GM18868 (cell line): Measurements from ENCODE around the gene CD19.
"Not testable (repeated sequence)": the region's sequence is repeated elsewhere in the genome, so short reads cannot be mapped to it uniquely, and the experiment has no call there.

Source experiments
- ATAC-seq: cut with Tn5 transposase; IDR thresholded peaks from one replicate; pipeline ENCODE4 v1.9.1; 2021; ENCODE audit warnings: mild to moderate bottlenecking, moderate library complexity; ENCODE audit not compliant: unreplicated experiment

Gene CD19

DNA sequence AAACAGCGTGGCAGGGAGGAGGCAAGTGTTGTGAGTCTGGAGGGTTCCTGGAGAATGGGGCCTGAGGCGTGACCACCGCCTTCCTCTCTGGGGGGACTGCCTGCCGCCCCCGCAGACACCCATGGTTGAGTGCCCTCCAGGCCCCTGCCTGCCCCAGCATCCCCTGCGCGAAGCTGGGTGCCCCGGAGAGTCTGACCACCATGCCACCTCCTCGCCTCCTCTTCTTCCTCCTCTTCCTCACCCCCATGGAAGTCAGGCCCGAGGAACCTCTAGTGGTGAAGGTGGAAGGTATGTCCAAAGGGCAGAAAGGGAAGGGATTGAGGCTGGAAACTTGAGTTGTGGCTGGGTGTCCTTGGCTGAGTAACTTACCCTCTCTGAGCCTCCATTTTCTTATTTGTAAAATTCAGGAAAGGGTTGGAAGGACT, at the start of gene CD19:
Gene CD19, plus strand, starts transcription at position 171 of the 425 bp plus-strand sequence. Its CDS starts 30 bp downstream, at position 201.
- ATAC-seq: peak; percentile 45

DNA sequence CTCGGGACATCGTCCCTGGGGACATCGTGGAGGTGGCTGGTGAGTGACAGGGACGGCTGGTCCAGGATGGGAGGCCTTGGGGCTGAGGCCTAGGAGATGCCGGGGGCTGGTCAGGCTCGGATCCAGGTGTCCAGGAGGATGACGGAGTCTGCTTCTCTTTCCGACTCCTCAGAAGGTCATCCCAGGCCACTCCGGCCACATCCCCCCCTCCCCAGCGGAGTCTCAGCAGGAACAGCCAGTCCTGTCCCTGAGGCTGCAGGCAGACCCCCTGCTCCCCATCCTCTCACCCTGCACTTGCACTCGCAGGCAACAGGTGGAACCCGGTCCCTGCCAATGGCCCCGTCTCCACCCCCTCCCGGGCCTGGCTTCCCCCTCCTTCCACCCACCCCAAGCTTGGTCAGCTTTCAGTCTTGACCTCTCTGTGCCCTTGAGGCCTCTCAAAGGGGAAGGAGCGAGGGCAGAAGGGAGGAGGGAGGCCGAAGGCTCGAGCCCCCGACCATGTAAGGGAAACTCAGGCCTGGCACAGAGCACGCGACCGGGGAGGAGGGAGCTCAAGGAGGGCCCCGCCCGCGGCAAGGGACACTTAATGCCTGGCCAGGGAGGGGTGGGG, 49.1 kb upstream of the CD19 start:
- ATAC-seq: no peak

- ATAC-seq: no peak
Observed at GRCh38 chr16:28883221-28883996, 48.4 kb upstream of the CD19 start.

DNA sequence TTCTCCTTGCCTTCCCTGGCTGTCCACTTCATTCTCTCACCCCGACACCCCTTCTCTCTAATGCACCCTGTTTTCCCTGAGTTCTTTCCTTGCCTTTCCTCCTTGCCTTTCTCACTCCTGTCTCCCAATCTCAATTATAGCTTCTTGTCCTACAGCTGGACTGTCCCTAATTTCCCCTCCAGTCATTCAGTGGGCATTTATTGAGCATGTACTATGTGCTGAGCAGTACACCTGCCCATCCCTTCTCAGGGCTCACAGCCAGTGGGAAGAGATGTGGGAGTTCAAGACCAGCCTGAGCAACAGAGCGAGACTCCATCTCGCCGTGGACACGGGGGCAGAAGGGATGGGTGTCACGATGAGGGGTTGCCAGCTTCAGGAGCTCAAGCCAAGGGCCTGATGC, 47.7 kb upstream of the CD19 start:
- no peak for ATAC-seq

DNA sequence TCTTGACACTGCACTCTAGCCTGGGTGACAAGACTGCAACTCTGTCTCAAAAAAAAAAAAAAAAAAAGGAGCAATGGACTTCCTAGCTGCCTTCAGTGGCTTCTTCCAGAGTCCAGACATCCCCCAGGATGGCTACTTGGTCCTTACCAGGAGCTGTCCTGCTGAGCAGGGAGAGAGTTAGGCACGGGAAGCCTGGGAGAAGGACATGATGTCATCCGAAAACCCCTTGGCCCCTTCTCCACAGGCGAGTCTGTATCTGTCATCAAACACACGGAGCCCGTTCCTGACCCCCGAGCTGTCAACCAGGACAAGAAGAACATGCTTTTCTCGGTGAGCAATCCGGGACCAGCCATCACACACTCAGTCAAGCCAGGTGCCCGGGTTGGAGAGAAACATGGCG, 44.8 kb upstream of the CD19 start:
- ATAC-seq: no peak

DNA sequence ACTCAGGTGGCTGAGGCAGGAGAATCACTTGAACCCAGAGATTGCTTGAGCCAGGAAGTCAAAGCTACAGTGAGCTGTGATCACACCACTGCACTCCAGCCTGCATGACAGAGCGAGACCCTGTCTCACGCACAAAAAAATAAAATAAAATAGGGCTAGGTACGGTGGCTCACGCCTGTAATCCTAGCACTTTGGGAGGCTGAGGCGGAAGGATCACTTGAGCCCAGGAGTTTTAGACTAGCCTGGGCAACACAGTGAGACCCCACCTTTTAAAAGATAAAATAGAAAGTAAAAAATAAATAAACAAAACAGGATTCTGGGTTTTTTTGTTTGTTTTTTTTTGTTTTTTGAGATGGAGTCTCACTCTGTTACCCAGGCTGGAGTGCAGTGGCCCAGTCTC, 41.4 kb upstream of the CD19 start:
- not testable (repeated sequence) for ATAC-seq

DNA sequence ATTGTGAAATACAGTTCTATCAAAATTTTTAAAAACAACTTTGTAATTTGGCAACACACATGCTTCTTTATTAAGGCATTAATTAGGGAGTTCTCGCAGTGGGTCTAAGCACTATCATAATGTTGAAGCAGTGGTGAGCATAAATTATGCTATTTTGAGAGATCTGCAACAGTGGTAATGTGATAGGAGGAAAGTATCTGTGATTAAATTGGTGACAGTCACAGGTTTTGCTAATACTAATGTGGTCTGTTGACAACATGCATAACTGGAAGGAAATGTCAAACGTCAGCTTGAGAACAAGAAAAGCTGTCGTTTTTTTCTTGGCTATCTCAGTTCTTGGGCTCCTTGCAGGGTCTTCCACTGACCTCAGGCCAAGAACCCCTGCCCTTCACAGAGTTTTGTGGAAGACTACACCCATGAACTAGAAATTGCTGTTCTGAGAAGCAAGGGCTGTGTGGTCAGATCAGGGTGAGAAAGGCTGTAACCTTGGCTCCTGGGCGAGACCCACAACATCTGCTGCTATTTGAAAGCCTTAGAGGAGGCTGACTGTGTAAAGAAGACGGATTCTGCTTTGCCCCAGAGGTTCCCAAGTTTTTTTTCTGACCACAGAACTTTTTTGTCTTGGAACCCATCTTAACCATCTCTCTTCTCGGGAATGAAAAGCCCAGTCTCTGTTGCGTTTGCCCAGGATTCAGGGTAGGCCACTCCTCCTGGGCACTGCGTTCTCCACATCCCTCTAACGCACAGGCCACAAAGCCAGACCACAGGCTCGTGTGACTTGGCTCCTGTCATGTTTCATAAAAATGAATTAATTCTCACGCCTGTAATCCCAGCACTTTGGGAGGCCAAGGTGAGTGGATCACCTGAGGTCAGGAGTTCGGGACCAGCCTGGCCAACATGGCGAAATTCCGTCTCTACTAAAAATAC, 39.5 kb upstream of the CD19 start:
- ATAC-seq: no peak

GRCh38 chr16:28893291-28893690, 38.5 kb upstream of the CD19 start:
- no peak for ATAC-seq

- no peak for ATAC-seq
Observed at GRCh38 chr16:28895609-28896008, 36.2 kb upstream of the CD19 start.

GRCh38 chr16:28897826-28898225, 33.9 kb upstream of the CD19 start:
- no peak for ATAC-seq

- ATAC-seq: no peak
Observed at GRCh38 chr16:28898266-28898665, 33.5 kb upstream of the CD19 start.

DNA sequence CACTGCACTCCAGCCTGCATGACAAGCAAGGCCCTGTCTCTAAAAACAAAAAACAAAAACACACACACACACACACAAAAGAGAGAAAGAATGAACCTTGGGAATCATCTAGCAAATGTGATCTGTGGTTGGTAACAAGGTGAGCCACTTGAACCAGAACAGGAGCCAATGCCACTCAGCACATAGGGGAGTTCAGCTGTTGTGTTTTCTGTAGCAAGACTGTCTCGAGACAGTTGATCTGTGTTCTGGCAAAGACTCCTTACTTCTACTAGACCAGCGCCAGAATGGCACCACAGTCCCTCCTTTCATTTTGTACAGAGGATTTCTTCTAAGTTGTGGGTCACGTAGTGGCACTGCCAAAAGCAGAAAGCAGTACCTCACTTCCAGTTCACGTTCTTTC, 32.8 kb upstream of the CD19 start:
- ATAC-seq: no peak

GRCh38 chr16:28899882-28900590, 31.7 kb upstream of the CD19 start:
- no peak for ATAC-seq

GRCh38 chr16:28900601-28901000, 31.2 kb upstream of the CD19 start:
- no peak for ATAC-seq

DNA sequence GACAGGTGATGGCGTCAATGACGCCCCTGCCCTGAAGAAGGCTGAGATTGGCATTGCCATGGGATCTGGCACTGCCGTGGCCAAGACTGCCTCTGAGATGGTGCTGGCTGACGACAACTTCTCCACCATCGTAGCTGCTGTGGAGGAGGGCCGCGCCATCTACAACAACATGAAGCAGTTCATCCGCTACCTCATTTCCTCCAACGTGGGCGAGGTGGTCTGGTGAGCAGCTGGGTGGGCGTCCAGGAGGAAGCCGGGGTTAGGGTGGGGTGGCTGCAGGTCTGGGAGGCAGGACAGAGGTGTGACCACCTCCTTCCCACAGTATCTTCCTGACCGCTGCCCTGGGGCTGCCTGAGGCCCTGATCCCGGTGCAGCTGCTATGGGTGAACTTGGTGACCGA, 29.9 kb upstream of the CD19 start:
- no peak for ATAC-seq

DNA sequence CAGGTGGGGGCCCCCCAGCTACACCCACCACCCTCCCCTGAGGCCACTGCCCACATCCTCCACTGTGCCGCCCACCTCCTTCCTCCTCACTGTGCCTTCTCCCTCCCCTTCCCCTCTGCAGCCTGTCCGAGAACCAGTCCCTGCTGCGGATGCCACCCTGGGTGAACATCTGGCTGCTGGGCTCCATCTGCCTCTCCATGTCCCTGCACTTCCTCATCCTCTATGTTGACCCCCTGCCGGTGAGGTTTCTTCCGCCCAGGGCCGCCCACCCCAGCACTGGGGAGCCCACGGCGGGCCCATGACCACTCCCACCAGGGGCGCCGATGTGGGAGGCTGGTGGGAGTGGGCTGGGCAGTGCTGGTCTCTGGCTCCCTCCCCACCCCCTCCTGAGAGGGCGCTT, 28.9 kb upstream of the CD19 start:
- ATAC-seq: no peak

- ATAC-seq: no peak
Observed at GRCh38 chr16:28903344-28904042, 28.3 kb upstream of the CD19 start.

GRCh38 chr16:28904363-28904762, 27.4 kb upstream of the CD19 start:
- no peak for ATAC-seq

DNA sequence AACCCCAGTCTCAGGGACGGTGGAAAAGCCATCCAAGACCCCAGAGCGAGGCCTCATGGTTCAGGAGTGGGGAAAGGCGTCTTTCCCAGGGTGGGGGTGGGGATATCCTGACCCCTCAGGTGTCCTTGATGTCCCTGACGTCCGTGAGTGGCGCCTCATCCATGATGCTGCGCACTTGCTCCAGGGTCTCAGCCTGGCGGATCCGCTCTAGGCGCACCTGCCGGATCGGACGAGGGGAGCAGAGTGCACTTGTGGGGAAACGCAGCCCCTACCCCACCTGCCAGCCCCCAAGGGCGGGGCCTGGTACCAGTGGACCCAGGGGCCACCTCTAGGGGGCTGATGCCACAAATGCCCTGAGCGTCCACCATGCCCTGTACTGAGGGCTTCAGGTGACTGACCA, 26.9 kb upstream of the CD19 start:
- ATAC-seq: no peak

DNA sequence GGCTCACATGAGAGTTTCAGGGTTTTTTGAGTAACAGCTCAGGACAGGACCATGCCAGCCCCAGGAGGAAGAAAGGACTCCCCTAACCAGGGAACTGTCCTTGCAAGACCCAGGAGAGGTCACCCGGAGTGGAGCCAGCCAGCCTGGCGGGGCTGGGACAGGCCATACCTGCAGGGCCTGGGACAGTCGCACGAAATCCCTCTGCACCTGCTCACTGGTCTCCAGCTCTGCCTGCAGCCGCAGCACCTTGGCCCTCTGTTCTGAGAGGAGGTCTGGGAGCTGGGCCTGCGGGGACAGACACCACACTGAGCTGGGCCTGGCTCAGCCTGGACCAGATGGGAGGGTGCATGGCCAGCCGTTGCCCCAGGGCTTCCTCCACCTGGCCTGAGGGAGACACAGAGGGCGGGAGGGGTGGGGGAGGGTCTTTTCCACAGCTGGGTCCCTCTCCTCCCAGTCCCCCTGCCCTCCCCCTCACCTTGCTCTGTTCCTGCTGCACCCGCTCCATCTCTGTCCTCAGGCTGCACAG, 26.5 kb upstream of the CD19 start:
- ATAC-seq: no peak
